Astrocyte (in vitro differentiated cells and primary cell): ENCODE results near the gene DNAJC15.

Source experiments
- CTCF ChIP-seq: IDR thresholded peaks from 2 replicates; pipeline ENCODE4 v1.5.1; 2011; ENCODE audit warnings: low read depth, mild to moderate bottlenecking, inconsistent platforms, low read length, moderate library complexity; ENCODE audit not compliant: insufficient read depth
- EZH2 ChIP-seq: IDR thresholded peaks from 2 replicates; pipeline ENCODE4 v1.6.1; 2012; ENCODE audit warnings: mild to moderate bottlenecking, low read length, inconsistent platforms; ENCODE audit not compliant: insufficient read depth

GRCh38 chr13:43077046-43077445, 53.7 kb downstream of the DNAJC15 start:
- TF ChIP-seq CTCF (no peak), EZH2 (no peak)
